Bronchial epithelial cell (primary cell): ENCODE data around the gene GRK5. TPM values are rescaled to one million over a fixed set of nuclear protein-coding genes. Genes with fewer than 3 reads are reported as not detected.
A peak's percentile ranks its signal among the peaks of the same experiment; 100 is the strongest.

Experiments used
- DNase-seq: peaks from one replicate; pipeline ENCODE4 v3.0.0-alpha.2; 2010; ENCODE audit warnings: low read depth
- FAIRE-seq: peaks from 2 replicates; lab custom pipeline; 2011; peaks lifted over from hg19 to GRCh38; lab: Jason Lieb, UNC
- H3K27me3 ChIP-seq: 2 replicates; pipeline ENCODE4 v1.5.1; 2011; ENCODE audit warnings: low read length; ENCODE audit not compliant: control insufficient read depth, insufficient read depth
- H3K36me3 ChIP-seq: 2 replicates; pipeline ENCODE4 v1.5.1; 2011; ENCODE audit warnings: low read length; ENCODE audit not compliant: control insufficient read depth, insufficient read depth
- H3K4me3 ChIP-seq: 2 replicates; pipeline ENCODE4 v1.5.1; 2011; ENCODE audit warnings: mild to moderate bottlenecking, low read depth, low read length, control low read depth
- CTCF ChIP-seq: IDR thresholded peaks from 2 replicates; pipeline ENCODE4 v1.5.1; 2011; ENCODE audit warnings: mild to moderate bottlenecking, moderate library complexity, low read length, control low read depth, inconsistent platforms; ENCODE audit not compliant: insufficient read depth, severe bottlenecking
- total RNA-seq: library from RNA; depleted of rRNA; stranded (reverse); fragments of >200 nt; gene quantifications from 2 replicates; pipeline ENCODE4 v1.2.1, GENCODE V29; 2014

The GRK5 gene
- total RNA-seq, 1 donor from 2014 or later, result 2.4 TPM

DNA sequence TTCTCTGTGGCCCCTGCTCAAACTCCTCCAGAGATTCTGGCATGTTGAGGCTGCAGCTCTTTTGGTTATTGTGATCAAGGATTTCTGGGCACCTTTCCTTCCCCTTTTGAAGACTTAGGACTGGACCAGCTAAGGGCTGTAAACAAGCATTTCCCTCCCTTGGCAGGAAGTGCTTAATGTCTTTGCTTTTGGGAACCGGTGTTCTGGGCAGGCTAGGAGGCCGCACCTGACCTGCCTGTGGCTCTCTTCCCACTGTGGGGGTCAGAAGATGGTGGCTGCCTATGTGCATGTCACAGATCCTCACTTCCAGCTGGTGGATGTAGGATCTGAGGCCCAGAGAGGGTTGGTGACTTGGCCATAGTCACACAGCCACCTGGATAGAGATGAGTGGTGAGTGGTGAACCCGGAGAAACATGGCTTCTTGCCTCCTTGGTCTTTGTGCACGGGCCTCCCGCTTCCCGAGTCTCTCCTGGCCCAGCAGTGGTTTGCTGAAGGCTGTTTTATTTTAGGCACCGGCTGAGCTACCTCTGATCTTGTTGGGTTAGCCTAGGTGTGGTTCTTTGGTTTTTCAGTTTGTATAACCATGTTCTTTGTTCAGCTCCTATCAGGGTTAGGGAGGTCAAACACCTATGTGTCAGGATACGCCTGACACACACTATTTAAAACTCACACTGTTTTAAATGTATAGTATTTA is 82.0 kb downstream of the GRK5 start:
- no peaks in the 10 kb centered on the region for H3K27me3 ChIP-seq
- no peaks in the 10 kb centered on the region for H3K36me3 ChIP-seq
- no peak for DNase-seq
- no peak overlapping the region for H3K4me3 ChIP-seq
- TF ChIP-seq CTCF, result no peak
- no peak for FAIRE-seq

DNA sequence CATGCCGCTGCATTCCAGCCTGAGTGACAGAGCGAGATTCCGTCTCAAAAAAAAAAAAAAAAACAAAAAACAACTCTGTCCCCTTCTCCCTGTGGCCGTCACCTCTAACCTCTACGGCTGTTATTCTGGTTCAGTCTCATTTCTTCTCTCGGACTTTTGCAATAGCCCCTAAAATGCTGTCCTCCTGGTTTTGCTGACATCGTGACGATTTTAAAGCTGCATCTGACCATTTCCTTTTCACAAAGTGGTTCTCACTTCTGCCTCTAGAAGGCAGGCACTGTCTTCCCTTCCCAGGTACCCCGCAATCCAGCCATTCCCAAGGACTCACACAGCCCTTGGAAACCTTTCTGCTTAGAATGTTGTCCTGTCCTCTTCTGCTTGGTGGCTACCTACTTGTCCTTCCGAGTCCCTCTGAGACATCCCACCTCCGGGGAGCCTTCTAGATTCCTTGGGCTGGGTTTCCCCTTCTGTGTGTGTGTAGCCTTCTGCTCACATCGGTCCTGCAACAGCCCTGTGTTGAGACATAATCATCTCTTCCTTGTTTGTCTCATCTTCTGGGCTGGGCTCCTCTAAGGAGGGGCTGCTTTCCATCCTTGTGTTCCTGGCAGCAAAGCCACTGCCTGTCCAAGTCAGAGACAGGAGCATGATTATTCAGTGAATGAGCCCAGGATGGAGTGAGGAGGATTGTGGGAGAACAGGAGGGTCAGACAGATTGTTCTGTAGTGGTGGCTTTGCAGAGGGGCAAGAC is 83.1 kb downstream of the GRK5 start:
- no peaks in the 10 kb centered on the region for H3K36me3 ChIP-seq
- no peak for FAIRE-seq
- DNase-seq, result peak; percentile 6

GRCh38 chr10:119291223-119291900 is 84.0 kb downstream of the GRK5 start:
- TF ChIP-seq CTCF, result no peak
- FAIRE-seq, result no peak
- H3K4me3 ChIP-seq, result no peak overlapping the region
- H3K36me3 ChIP-seq, result no peaks in the 10 kb centered on the region
- no peak for DNase-seq
- H3K27me3 ChIP-seq, result no peaks in the 10 kb centered on the region

More for the DNA sequence above, 83.1 kb downstream of the GRK5 start:
- TF ChIP-seq CTCF, result peak; percentile 20
- H3K27me3 ChIP-seq, result no peaks in the 10 kb centered on the region
- H3K4me3 ChIP-seq, result no peak overlapping the region

DNA sequence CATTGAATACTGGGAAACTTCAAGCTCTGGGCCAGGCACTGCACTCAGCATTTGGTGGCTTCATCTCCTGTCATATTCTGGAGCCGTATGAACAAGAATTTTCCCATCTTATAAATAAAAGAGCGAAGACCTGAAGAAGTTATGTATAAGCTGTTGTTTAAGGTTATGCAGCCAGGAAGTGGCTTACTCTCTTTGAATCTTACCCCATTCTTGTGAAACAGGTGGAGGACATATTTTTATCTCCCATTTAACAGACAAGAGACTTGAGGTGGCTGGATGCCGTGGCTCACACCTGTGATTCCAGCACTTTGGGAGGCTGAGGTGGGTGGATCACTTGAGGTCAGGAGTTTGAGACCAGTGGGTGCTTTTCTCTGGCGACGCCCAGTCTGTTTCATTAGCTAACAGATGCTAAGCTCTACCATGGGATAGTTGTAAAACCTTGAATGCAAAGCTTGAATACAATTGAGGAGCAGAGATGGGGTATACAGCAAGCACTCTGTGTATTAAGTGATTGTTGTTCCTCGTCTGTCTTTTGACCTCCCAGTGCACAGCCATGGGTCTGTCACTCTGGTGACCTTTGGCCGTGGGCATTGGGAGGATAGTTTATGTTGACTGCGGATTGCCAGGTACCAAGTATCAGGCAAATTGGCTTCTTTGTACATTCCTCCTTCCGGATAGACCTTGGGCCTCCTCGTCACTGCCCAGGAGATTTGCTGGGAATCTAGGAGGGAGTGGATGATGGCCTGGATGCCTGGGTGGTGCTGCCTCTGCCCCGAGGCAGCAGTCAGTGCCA is 85.8 kb downstream of the GRK5 start:
- H3K4me3 ChIP-seq, result no peak overlapping the region
- H3K36me3 ChIP-seq, result no peaks in the 10 kb centered on the region
- no peak for TF ChIP-seq CTCF
- FAIRE-seq, result no peak
- DNase-seq, result no peak
- no peaks in the 10 kb centered on the region for H3K27me3 ChIP-seq

- DNase-seq (no peak), FAIRE-seq (no peak)
- no peaks in the 10 kb centered on the region for H3K27me3 ChIP-seq
- H3K36me3 ChIP-seq, result no peaks in the 10 kb centered on the region
- H3K4me3 ChIP-seq, result no peak overlapping the region
- no peak for TF ChIP-seq CTCF
Measured at GRCh38 chr10:119296703-119297102, 89.3 kb downstream of the GRK5 start.
